HG03108 (cell line): Measurements from ENCODE around the gene XAB2.
"Not testable (repeated sequence)": the region's sequence is repeated elsewhere in the genome, so short reads cannot be mapped to it uniquely, and the experiment has no call there.

Experiments
- ATAC-seq: cut with Tn5 transposase; IDR thresholded peaks from one replicate; pipeline ENCODE4 v1.9.1; 2021; ENCODE audit warnings: moderate library complexity; ENCODE audit not compliant: unreplicated experiment

The XAB2 gene

DNA sequence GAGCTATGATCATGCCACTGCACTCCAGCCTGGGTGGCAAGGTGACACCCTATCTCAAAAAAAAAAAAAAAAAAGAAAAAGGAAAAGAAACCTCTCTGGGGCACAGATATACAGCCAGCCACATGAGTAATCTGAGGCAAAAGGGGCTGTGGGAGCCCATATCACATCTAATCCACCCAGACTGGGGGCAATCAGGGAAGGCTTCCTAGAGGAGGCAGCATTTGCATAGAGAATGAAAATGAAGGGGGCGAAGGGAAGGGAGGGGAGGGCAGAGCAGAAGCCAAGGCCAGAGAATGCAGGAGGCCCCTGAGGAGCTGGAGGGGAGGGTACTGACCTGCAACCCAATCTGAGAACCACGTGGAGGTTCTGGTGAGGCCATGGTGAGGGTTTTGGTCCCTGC is 20.8 kb upstream of the XAB2 start:
- no peak for ATAC-seq

DNA sequence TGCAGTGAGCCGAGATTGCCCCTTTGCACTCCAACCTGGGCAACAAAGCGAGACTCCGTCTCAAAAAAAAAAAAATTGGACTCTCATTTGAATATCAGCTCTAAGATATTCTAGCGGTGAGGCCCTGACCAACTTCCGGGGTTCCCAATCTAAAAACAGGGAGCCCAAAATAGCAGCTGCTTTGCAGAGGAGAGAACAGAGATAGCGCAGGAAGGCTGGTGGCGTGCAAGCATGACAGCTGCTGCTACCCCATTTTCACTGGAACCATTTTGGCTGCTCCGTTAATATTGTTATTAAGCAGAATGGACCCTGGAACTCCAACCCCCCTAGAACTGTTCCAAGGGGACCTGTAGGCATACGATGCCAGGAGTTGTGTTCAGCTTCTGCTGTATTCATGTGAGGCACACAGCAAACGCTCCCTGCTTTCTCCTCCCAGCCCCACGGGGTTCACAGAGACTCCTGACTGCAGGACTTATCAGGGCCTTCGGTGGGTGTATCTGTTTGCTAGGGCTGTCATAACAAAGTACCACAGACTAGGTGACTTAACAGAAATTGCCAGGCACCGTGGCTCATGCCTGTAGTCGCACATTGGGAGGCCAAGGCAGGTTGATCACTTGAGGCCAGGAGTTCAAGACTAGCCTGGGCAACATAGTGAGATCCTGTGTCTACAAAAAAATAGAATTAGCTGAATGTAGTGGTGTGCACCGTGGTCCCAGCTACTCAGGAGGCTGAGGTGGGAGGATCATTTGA is 19.1 kb upstream of the XAB2 start:
- ATAC-seq = no peak

DNA sequence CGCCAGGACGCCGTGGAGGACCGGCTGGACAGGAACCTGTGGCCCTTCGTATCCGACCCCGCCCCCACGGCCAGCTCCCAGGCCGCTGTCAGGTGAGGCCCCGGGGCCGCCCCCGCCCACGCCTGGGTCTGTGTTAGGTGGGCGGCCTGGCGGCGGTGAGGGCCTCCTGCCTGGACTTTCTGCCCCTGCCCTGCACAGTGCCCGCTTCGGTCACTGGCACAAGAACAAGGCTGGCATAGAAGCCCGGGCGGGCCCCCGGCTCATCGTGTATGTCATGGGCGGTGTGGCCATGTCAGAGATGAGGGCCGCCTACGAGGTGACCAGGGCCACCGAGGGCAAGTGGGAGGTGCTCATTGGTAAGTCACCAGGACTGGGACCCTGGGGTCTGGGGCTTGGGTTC is 17.8 kb upstream of the XAB2 start:
- ATAC-seq = no peak

- no peak for ATAC-seq
Measured at GRCh38 chr19:7646426-7646700, 17.0 kb upstream of the XAB2 start.

GRCh38 chr19:7645656-7646425 is 16.5 kb upstream of the XAB2 start:
- no peak for ATAC-seq

GRCh38 chr19:7645163-7645562 is 15.8 kb upstream of the XAB2 start:
- ATAC-seq = no peak

GRCh38 chr19:7644550-7644877 is 15.2 kb upstream of the XAB2 start:
- no peak for ATAC-seq

GRCh38 chr19:7643629-7644549 is 14.5 kb upstream of the XAB2 start:
- ATAC-seq = not testable (repeated sequence)

DNA sequence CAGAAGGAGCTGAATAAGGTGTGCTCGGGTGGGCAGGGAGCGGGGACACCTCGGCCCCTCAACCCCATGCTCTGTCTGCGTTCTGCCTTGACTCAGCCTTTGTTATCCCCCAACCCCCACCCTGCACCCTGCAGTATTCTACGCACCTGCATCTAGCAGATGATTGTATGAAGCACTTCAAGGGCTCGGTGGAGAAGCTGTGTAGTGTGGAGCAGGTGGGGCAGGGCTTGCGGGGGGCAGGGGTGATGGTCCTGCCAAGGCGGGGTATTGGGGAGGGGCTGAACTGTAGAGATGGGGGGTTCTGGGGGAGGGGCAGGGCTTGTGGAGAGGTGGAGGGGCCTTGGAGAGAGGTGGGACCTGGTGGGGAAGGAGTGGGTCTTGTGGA is 13.7 kb upstream of the XAB2 start:
- ATAC-seq = no peak

DNA sequence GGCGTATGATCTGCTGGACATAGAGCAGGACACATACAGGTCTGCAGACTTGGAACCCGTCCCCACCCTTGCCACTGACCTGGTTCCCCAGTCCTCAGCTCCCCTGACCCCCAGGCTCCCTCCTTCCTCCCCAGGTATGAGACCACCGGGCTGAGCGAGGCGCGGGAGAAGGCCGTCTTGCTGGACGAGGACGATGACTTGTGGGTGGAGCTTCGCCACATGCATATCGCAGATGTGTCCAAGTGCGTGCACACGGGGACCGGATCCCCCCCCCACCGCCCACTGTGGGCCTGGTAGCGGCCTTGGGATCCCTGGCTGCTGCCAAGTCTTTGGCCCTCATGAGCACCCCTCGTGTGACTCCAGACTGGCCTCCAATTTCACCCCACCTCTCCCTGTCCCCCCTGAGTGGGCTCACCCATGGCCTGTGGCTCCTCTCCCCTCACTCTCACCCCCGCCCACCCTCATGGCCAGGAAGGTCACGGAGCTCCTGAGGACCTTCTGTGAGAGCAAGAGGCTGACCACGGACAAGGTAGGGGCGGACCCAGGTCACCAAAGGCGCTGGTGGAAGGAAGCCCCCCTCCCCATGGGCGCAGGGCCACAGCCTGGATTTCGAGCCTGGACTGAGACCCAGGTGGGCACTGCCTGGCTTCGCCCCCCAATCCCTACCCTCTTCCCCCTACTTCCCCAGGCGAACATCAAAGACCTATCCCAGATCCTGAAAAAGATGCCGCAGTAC is 13.1 kb upstream of the XAB2 start:
- no peak for ATAC-seq

- ATAC-seq = no peak
Measured at GRCh38 chr19:7641290-7642276, 12.2 kb upstream of the XAB2 start.

DNA sequence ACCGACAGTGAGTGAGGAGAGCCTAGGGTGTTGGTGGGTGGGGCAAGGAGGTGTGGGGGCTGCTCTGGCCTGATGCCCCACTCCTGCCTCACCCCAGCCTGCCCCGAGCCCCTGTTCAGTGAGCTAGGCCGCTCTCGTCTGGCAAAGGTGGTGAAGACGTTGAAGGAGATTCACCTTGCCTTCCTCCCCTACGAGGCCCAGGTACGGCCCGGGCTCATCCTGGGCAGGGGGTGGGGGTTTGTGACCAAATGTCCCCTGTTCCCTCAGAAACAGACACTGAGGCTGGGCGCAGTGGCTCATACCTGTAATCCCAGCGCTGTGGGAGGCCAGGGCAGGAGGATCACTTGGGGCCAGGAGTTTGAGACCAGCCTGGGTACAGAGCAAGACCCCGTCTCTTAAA is 11.5 kb upstream of the XAB2 start:
- ATAC-seq = no peak

GRCh38 chr19:7639863-7640348 is 10.6 kb upstream of the XAB2 start:
- no peak for ATAC-seq

- no peak for ATAC-seq
Measured at GRCh38 chr19:7638802-7639465, 9.6 kb upstream of the XAB2 start.

GRCh38 chr19:7637374-7638256 is 8.3 kb upstream of the XAB2 start:
- peak; percentile 9 for ATAC-seq

- peak; percentile 60 for ATAC-seq
Measured at GRCh38 chr19:7636691-7637373, 7.5 kb upstream of the XAB2 start, which contains the start of gene STXBP2. TSS of gene STXBP2 (plus strand) at chr19:7637110. CDS start at chr19:7637150, 40 bp downstream.

DNA sequence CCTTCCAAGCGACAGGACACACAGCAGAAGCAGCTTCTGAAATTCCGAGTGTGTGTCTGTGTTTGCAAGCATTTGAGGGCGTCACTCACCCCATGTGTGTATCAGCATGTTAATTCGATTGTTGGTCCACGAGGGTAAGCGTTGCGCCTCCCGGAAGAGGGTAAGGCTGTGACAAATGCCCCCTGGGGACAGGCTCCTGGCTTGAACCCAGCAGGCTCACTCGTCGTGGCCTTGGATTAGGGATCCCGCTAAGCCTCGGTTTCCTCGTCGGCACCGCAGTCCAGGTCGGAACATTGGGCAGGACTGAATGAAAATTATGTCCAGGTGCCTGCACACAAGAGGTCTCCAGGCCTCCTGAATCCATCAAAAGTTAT is 7.0 kb upstream of the XAB2 start:
- ATAC-seq = no peak

- ATAC-seq = no peak
Measured at GRCh38 chr19:7635670-7636069, 6.3 kb upstream of the XAB2 start.
